ENCODE data around the gene ERICH6B. TPM values are rescaled to one million over a fixed set of nuclear protein-coding genes. Genes with fewer than 3 reads are reported as not detected.

Gene ERICH6B
- total and polyA plus RNA-seq, 2 of the 8 experiments (the other 6 are each of a cell fraction or from before 2014, with no cell fraction given) = not detected

DNA sequence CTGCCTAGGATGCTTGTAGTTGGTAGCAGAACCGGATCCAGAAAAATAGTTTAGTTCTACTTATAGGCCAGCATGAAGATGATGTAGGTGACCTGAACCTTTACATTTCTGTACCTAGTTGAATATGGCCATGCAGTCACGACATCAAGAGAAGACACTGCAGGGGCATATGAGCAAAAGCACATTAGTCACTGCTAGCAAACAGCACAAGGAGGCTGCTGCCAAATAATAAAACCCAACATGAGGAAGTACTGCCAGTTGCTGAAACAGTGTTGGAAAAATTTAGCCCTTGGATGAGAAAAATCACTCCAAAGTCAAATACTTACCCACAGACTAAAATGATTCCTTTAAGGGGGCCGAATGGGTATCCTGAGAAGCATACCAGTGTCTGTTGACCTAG is 20.8 kb downstream of the ERICH6B start:
- ChIA-PET CTCF (ENCODE audit: partially characterized antibody) (no interaction called here), POLR2A (ENCODE audit: partially characterized antibody) (no interaction called here)
- DNase-seq (ENCODE audit: low read depth in 1 of 2, low spot score in 2 of 2) (no peak), FAIRE-seq (no peak)
- H3K27me3 ChIP-seq (replicated peaks in 1 of 4; ENCODE audit: control insufficient read depth in 3 of 4, extremely low read depth in 1 of 4, insufficient read depth in 3 of 4, low read length in 3 of 4) = no peaks in the 10 kb centered on the region
- no peak overlapping the region for H2AFZ ChIP-seq (ENCODE audit: low read length)
- H3K56ac ChIP-seq (replicated peaks; ENCODE audit: insufficient read length, low read depth, low read length) = no peak overlapping the region
- no peaks in the 10 kb centered on the region for H4K20me1 ChIP-seq (replicated peaks in 1 of 2; ENCODE audit: control insufficient read depth in 1 of 2, insufficient read depth in 2 of 2, low read length in 2 of 2)
- no peaks in the 10 kb centered on the region; the same call in 1 of the 2 replicates for H3K23me2 ChIP-seq (ENCODE audit: low read depth, low read length)
- H4K5ac ChIP-seq (ENCODE audit: insufficient read length, low read depth, low read length) = no peak overlapping the region
- H3K27ac ChIP-seq (ENCODE audit: low read depth, low read length) = no peak overlapping the region
- H3K4me1 ChIP-seq (replicated peaks in 1 of 4; ENCODE audit: control insufficient read depth in 3 of 4, insufficient read depth in 4 of 4, low read length in 3 of 4) = no peaks in the 10 kb centered on the region
- H2BK20ac ChIP-seq (ENCODE audit: low read length) = no peak overlapping the region
- no peak overlapping the region for H4K8ac ChIP-seq (ENCODE audit: extremely low read depth, insufficient read depth, low read length)
- no peak overlapping the region for H2BK15ac ChIP-seq (ENCODE audit: low read length)
- H2BK12ac ChIP-seq (ENCODE audit: low read depth, low read length) = no peak overlapping the region
- H3K4me3 ChIP-seq (ENCODE audit: extremely low read depth in 1 of 4, insufficient read depth in 2 of 4, low read depth in 3 of 4, low read length in 4 of 4) = no peak overlapping the region
- H3K9ac ChIP-seq (replicated peaks in 1 of 4; ENCODE audit: extremely low read depth in 1 of 4, low read depth in 3 of 4, low read length in 3 of 4) = no peak overlapping the region
- H2BK5ac ChIP-seq (ENCODE audit: low read depth, low read length) = no peak overlapping the region
- no peaks in the 10 kb centered on the region for H3K79me2 ChIP-seq (ENCODE audit: control insufficient read depth in 1 of 2, insufficient read depth in 2 of 2, low read length in 2 of 2)
- WGBS, 2 experiments (ENCODE audit: extremely low coverage in 1 of 2, insufficient coverage in 1 of 2, insufficient read length in 1 of 2, insufficient replicate concordance in 2 of 2, low coverage in 1 of 2, low lambda C conversion rate in 2 of 2, missing lambda C conversion rate in 1 of 2) = 79% methylated on average over 3 of the region's 3 CpGs; no CpG with 5 or more reads in 1 of the 2 experiments
- no peaks in the 10 kb centered on the region for H3K36me3 ChIP-seq (ENCODE audit: control insufficient read depth in 2 of 4, insufficient read depth in 4 of 4, low read length in 3 of 4)
- H2BK120ac ChIP-seq (replicated peaks; ENCODE audit: low read depth, low read length) = no peak overlapping the region
- no peak overlapping the region for H3K23ac ChIP-seq (ENCODE audit: insufficient read length)
- H3K14ac ChIP-seq (ENCODE audit: insufficient read length) = no peak overlapping the region
- no peak overlapping the region for H3K18ac ChIP-seq (ENCODE audit: extremely low read depth, low read length)
- no peaks in the 10 kb centered on the region for H3K9me3 ChIP-seq (ENCODE audit: insufficient read depth in 2 of 2, low read depth in 1 of 2, low read length in 1 of 2)
- H2AK5ac ChIP-seq (ENCODE audit: low read depth, low read length) = no peak overlapping the region
- no peaks in the 10 kb centered on the region for H3K79me1 ChIP-seq (ENCODE audit: low read depth, low read length)
- H3K4ac ChIP-seq (replicated peaks; ENCODE audit: insufficient read length, low read depth, low read length) = no peak overlapping the region
- no peak overlapping the region for H4K91ac ChIP-seq (replicated peaks; ENCODE audit: insufficient read length, low read length)
- H3K4me2 ChIP-seq (ENCODE audit: insufficient read depth in 1 of 2, low read depth in 2 of 2, low read length in 2 of 2) = no peak overlapping the region
- TF ChIP-seq, protein P1, sequence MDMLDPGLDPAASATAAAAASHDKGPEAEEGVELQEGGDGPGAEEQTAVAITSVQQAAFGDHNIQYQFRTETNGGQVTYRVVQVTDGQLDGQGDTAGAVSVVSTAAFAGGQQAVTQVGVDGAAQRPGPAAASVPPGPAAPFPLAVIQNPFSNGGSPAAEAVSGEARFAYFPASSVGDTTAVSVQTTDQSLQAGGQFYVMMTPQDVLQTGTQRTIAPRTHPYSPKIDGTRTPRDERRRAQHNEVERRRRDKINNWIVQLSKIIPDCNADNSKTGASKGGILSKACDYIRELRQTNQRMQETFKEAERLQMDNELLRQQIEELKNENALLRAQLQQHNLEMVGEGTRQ (IDR thresholded peaks at IDR 0.05; ENCODE audit: low read length) = no peak
- TF ChIP-seq POLR2A (IDR thresholded peaks at IDR 0.05; ENCODE audit: control extremely low read depth in 1 of 2, low read depth in 2 of 2, low read length in 2 of 2) (no peak), SP2 (IDR thresholded peaks at IDR 0.05; ENCODE audit: low read length) (no peak), NRF1 (IDR thresholded peaks at IDR 0.05; ENCODE audit: low read depth, low read length) (no peak), KDM5A (IDR thresholded peaks at IDR 0.05; ENCODE audit: low read length) (no peak), POU5F1 (IDR thresholded peaks at IDR 0.05; ENCODE audit: low read depth, low read length) (no peak), SP1 (IDR thresholded peaks at IDR 0.05; ENCODE audit: low read depth, low read length) (no peak), RFX5 (IDR thresholded peaks at IDR 0.05; ENCODE audit: borderline replicate concordance, low read depth, low read length) (no peak), JUN (IDR thresholded peaks at IDR 0.05; ENCODE audit: low read depth, low read length) (no peak), KDM1A (IDR thresholded peaks at IDR 0.05; ENCODE audit: borderline replicate concordance, low read length) (no peak)
- TF ChIP-seq, protein P2, sequence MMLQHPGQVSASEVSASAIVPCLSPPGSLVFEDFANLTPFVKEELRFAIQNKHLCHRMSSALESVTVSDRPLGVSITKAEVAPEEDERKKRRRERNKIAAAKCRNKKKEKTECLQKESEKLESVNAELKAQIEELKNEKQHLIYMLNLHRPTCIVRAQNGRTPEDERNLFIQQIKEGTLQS (IDR thresholded peaks at IDR 0.05; ENCODE audit: insufficient read depth, low read depth, low read length) = no peak
- TF ChIP-seq, protein P3, sequence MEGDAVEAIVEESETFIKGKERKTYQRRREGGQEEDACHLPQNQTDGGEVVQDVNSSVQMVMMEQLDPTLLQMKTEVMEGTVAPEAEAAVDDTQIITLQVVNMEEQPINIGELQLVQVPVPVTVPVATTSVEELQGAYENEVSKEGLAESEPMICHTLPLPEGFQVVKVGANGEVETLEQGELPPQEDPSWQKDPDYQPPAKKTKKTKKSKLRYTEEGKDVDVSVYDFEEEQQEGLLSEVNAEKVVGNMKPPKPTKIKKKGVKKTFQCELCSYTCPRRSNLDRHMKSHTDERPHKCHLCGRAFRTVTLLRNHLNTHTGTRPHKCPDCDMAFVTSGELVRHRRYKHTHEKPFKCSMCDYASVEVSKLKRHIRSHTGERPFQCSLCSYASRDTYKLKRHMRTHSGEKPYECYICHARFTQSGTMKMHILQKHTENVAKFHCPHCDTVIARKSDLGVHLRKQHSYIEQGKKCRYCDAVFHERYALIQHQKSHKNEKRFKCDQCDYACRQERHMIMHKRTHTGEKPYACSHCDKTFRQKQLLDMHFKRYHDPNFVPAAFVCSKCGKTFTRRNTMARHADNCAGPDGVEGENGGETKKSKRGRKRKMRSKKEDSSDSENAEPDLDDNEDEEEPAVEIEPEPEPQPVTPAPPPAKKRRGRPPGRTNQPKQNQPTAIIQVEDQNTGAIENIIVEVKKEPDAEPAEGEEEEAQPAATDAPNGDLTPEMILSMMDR (IDR thresholded peaks at IDR 0.05; ENCODE audit: control extremely low read depth in 1 of 3, insufficient read depth in 1 of 3, low read depth in 1 of 3, low read length in 3 of 3) = no peak
